Measurements from ENCODE around the gene TMEM95.

Gene TMEM95

GRCh38 chr17:7380855-7381683 is 26.1 kb downstream of the TMEM95 start, which contains the start of gene TNK1:
TNK1 (plus strand) TSS chr17:7381089; CDS start chr17:7382927, 1,838 bp downstream.
- DNase-seq: no peak

GRCh38 chr17:7382901-7383300 is 27.9 kb downstream of the TMEM95 start:
- DNase-seq: no peak

- DNase-seq: no peak
Observed at GRCh38 chr17:7383371-7383741, 28.4 kb downstream of the TMEM95 start.

GRCh38 chr17:7383742-7384488 is 29.0 kb downstream of the TMEM95 start:
- DNase-seq: no peak

GRCh38 chr17:7384489-7385081 is 29.6 kb downstream of the TMEM95 start:
- no peak for DNase-seq

- DNase-seq: no peak
Observed at GRCh38 chr17:7388856-7389255, 33.9 kb downstream of the TMEM95 start.

GRCh38 chr17:7389924-7390910 is 35.3 kb downstream of the TMEM95 start:
- DNase-seq: no peak

GRCh38 chr17:7391307-7391706 is 36.4 kb downstream of the TMEM95 start:
- no peak for DNase-seq

GRCh38 chr17:7392696-7393612 is 38.0 kb downstream of the TMEM95 start:
- no peak for DNase-seq

- DNase-seq: no peak
Observed at GRCh38 chr17:7393613-7394451, 38.9 kb downstream of the TMEM95 start.

- peak; percentile 46 for DNase-seq
Observed at GRCh38 chr17:7394452-7395191, 39.7 kb downstream of the TMEM95 start, which contains the start of gene PLSCR3. PLSCR3 (minus strand) TSS chr17:7394525; CDS start chr17:7394110, 415 bp downstream.

- DNase-seq: no peak
Observed at GRCh38 chr17:7396147-7396546, 41.2 kb downstream of the TMEM95 start.

- DNase-seq: no peak
Observed at GRCh38 chr17:7398612-7399011, 43.7 kb downstream of the TMEM95 start.

GRCh38 chr17:7403043-7403726 is 48.2 kb downstream of the TMEM95 start:
- no peak for DNase-seq

GRCh38 chr17:7403727-7403976 is 48.7 kb downstream of the TMEM95 start:
- peak; percentile 48 for DNase-seq

- DNase-seq: peak; percentile 99
Observed at GRCh38 chr17:7403977-7404736, 49.2 kb downstream of the TMEM95 start, which contains the start of gene TMEM256. TMEM256 (minus strand) TSS chr17:7404097; CDS start chr17:7404084, 13 bp downstream.

GRCh38 chr17:7404737-7405349 is 49.9 kb downstream of the TMEM95 start:
- no peak for DNase-seq

All from NCI-H1694 (cell line).